ENCODE results near the gene HSD11B1. TPM values are rescaled to one million over a fixed set of nuclear protein-coding genes. Genes with fewer than 3 reads are reported as not detected.

Gene HSD11B1
- polyA plus RNA-seq, 1 donor (not counting 4 experiments of a cell fraction or from before 2014, with no cell fraction given), result 2.7 TPM

DNA sequence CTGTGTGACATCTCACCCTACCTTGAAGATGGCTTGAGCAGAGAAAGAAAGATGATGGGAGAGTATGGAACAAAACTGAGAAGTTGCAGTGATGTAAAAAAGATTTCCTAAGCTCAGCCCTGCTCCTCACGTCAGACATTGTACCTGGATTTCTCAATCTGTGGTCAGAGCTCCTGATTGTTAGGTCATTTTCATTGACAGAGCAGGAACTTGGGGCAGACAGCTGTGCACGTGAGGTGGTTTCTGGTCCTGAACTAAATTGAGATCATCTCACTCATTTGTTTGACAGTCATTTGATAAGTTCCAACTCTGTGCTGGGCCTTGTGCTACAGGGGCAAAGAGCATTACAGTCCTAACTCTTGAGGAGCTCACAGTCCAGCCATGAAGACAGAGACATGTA, 61.4 kb downstream of the HSD11B1 start:
- H3K79me2 ChIP-seq (ENCODE audit: control insufficient read depth, insufficient read depth, low read length), result no peaks in the 10 kb centered on the region
- no peak overlapping the region for H3K4me2 ChIP-seq (ENCODE audit: control insufficient read depth, extremely low read depth, insufficient read depth, low read depth, low read length)
- DNase-seq (ENCODE audit: low read depth, low spot score), result no peak
- H3K36me3 ChIP-seq (ENCODE audit: control insufficient read depth in 2 of 2, extremely low read depth in 1 of 2, insufficient read depth in 2 of 2, low read length in 2 of 2), result peaks cover 0 to 2% of the 10 kb centered on the region in 2 experiments
- H3K9me1 ChIP-seq (ENCODE audit: control insufficient read depth, extremely low read depth, insufficient read depth, low read length), result no peaks in the 10 kb centered on the region
- no peak overlapping the region for H3K4me3 ChIP-seq (ENCODE audit: control insufficient read depth in 2 of 3, extremely low read depth in 1 of 3, insufficient read depth in 2 of 3, low read depth in 1 of 3, low read length in 3 of 3)
- FAIRE-seq, result no peak
- H2AFZ ChIP-seq (ENCODE audit: control insufficient read depth, low read length), result no peak overlapping the region
- no peak overlapping the region for H3K27ac ChIP-seq (ENCODE audit: control insufficient read depth, insufficient read depth, low read length)
- H4K20me1 ChIP-seq (ENCODE audit: control insufficient read depth, extremely low read depth, insufficient read depth, low read length), result no peaks in the 10 kb centered on the region
- no peak overlapping the region for H3K9ac ChIP-seq (ENCODE audit: control insufficient read depth, extremely low read depth, insufficient read depth, low read length)
- dilution Hi-C loops (cut with MboI; ENCODE audit: extremely low pct_ligation_motif_present, low sequenced_read_pairs), result no loop called here
- no peak for TF ChIP-seq EZH2 (IDR thresholded peaks at IDR 0.05; ENCODE audit: low read length)
- TF ChIP-seq, protein P1, sequence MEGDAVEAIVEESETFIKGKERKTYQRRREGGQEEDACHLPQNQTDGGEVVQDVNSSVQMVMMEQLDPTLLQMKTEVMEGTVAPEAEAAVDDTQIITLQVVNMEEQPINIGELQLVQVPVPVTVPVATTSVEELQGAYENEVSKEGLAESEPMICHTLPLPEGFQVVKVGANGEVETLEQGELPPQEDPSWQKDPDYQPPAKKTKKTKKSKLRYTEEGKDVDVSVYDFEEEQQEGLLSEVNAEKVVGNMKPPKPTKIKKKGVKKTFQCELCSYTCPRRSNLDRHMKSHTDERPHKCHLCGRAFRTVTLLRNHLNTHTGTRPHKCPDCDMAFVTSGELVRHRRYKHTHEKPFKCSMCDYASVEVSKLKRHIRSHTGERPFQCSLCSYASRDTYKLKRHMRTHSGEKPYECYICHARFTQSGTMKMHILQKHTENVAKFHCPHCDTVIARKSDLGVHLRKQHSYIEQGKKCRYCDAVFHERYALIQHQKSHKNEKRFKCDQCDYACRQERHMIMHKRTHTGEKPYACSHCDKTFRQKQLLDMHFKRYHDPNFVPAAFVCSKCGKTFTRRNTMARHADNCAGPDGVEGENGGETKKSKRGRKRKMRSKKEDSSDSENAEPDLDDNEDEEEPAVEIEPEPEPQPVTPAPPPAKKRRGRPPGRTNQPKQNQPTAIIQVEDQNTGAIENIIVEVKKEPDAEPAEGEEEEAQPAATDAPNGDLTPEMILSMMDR (optimal IDR thresholded peaks at IDR 0.05 in 1 of 3, IDR thresholded peaks at IDR 0.05 in 1 of 3, conservative IDR thresholded peaks at IDR 0.05 in 1 of 3; ENCODE audit: extremely low read depth in 1 of 3, insufficient read depth in 2 of 3, low read length in 3 of 3), result no peak
- H3K27me3 ChIP-seq (ENCODE audit: control insufficient read depth, extremely low read depth, insufficient read depth, low read length), result no peaks in the 10 kb centered on the region
- H3K4me1 ChIP-seq (ENCODE audit: control insufficient read depth, extremely low read depth, insufficient read depth, low read length), result peaks cover 22% of the 10 kb centered on the region
- no peaks in the 10 kb centered on the region for H3K9me3 ChIP-seq (ENCODE audit: control insufficient read depth, low read depth, low read length)

DNA sequence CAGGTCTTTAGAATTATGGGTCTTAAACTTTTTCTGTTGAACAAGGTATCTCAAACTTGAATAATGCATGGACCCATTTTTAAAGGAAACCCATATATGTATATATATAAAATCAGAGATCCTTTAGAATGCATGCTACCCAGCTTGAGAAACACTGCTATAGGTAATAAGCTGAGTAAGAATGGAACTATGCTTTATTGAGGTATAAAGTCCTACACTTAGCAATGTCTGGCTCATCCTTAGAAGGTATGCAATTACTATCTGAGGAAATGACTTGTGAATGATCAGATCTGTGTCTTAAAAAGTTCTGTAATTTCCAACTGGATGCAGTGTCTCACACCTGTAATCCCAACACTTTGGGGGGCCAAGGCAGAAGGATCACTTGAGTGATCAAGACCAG, 62.5 kb downstream of the HSD11B1 start:
- no peaks in the 10 kb centered on the region for H3K79me2 ChIP-seq (ENCODE audit: control insufficient read depth, insufficient read depth, low read length)
- H3K4me1 ChIP-seq (ENCODE audit: control insufficient read depth, extremely low read depth, insufficient read depth, low read length), result peaks cover 22% of the 10 kb centered on the region
- dilution Hi-C loops (cut with MboI; ENCODE audit: extremely low pct_ligation_motif_present, low sequenced_read_pairs), result no loop called here
- no peak overlapping the region for H3K9ac ChIP-seq (ENCODE audit: control insufficient read depth, extremely low read depth, insufficient read depth, low read length)
- H4K20me1 ChIP-seq (ENCODE audit: control insufficient read depth, extremely low read depth, insufficient read depth, low read length), result no peaks in the 10 kb centered on the region
- no peak overlapping the region for H2AFZ ChIP-seq (ENCODE audit: control insufficient read depth, low read length)
- no peak for TF ChIP-seq EZH2 (IDR thresholded peaks at IDR 0.05; ENCODE audit: low read length)
- TF ChIP-seq, protein P1 (optimal IDR thresholded peaks at IDR 0.05 in 1 of 3, IDR thresholded peaks at IDR 0.05 in 1 of 3, conservative IDR thresholded peaks at IDR 0.05 in 1 of 3; ENCODE audit: extremely low read depth in 1 of 3, insufficient read depth in 2 of 3, low read length in 3 of 3), result no peak
- H3K4me2 ChIP-seq (ENCODE audit: control insufficient read depth, extremely low read depth, insufficient read depth, low read depth, low read length), result no peak overlapping the region
- no peak overlapping the region for H3K4me3 ChIP-seq (ENCODE audit: control insufficient read depth in 2 of 3, extremely low read depth in 1 of 3, insufficient read depth in 2 of 3, low read depth in 1 of 3, low read length in 3 of 3)
- no peak for DNase-seq (ENCODE audit: low read depth, low spot score)
- H3K27ac ChIP-seq (ENCODE audit: control insufficient read depth, insufficient read depth, low read length), result no peak overlapping the region
- H3K27me3 ChIP-seq (ENCODE audit: control insufficient read depth, extremely low read depth, insufficient read depth, low read length), result no peaks in the 10 kb centered on the region
- no peaks in the 10 kb centered on the region for H3K9me1 ChIP-seq (ENCODE audit: control insufficient read depth, extremely low read depth, insufficient read depth, low read length)
- H3K36me3 ChIP-seq (ENCODE audit: control insufficient read depth in 2 of 2, extremely low read depth in 1 of 2, insufficient read depth in 2 of 2, low read length in 2 of 2), result peaks cover 0 to 2% of the 10 kb centered on the region in 2 experiments
- H3K9me3 ChIP-seq (ENCODE audit: control insufficient read depth, low read depth, low read length), result no peaks in the 10 kb centered on the region
- FAIRE-seq, result no peak
